ENCODE data around the gene ASPDH. TPM values are rescaled to one million over a fixed set of nuclear protein-coding genes. Genes with fewer than 3 reads are reported as not detected.

Gene ASPDH
- total and polyA plus RNA-seq, 2 of the 13 experiments (the other 11 are each of a cell fraction or from before 2014, with no cell fraction given), result 2.2 to 3.3 TPM

DNA sequence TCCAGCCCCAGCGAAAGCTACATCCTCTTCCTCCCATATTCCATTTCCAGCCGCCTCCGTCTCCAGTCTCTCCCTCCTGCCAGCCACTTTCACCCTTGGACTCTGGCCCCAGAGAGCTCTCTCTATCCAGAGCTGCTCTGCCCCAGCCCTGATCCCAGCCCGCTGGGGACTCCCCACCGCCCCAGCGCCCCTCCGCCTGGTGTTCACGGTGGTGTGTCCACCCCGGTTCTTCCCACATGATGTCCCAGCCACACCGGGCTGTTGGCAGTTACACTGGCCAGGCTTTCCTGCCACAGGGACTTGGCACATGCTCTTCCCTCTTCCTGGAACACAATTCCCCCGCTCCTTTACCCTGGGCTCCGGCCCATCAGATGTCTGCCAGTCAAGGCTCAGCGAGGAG, 48.7 kb downstream of the ASPDH start (continued):
- TF ChIP-seq ZNF687 (CRISPR knock-in tag; IDR thresholded peaks at IDR 0.05), result peak; percentile 35
- 0 out of 2 replicates have a peak, but pooled peaks have one; percentile 31 for TF ChIP-seq PHF8 (CRISPR knock-in tag; IDR thresholded peaks at IDR 0.05)
- TF ChIP-seq, protein P1, sequence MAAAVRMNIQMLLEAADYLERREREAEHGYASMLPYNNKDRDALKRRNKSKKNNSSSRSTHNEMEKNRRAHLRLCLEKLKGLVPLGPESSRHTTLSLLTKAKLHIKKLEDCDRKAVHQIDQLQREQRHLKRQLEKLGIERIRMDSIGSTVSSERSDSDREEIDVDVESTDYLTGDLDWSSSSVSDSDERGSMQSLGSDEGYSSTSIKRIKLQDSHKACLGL (CRISPR knock-in tag; IDR thresholded peaks at IDR 0.05), result 0 out of 2 replicates have a peak, but pooled peaks have one; percentile 25
- no peak for TF ChIP-seq KLF12 (CRISPR knock-in tag; IDR thresholded peaks at IDR 0.05; ENCODE audit: borderline replicate concordance)
- no peak for TF ChIP-seq ERF (CRISPR knock-in tag; IDR thresholded peaks at IDR 0.05)
- TF ChIP-seq, protein P2, sequence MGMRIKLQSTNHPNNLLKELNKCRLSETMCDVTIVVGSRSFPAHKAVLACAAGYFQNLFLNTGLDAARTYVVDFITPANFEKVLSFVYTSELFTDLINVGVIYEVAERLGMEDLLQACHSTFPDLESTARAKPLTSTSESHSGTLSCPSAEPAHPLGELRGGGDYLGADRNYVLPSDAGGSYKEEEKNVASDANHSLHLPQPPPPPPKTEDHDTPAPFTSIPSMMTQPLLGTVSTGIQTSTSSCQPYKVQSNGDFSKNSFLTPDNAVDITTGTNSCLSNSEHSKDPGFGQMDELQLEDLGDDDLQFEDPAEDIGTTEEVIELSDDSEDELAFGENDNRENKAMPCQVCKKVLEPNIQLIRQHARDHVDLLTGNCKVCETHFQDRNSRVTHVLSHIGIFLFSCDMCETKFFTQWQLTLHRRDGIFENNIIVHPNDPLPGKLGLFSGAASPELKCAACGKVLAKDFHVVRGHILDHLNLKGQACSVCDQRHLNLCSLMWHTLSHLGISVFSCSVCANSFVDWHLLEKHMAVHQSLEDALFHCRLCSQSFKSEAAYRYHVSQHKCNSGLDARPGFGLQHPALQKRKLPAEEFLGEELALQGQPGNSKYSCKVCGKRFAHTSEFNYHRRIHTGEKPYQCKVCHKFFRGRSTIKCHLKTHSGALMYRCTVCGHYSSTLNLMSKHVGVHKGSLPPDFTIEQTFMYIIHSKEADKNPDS (CRISPR knock-in tag; IDR thresholded peaks at IDR 0.05), result no peak
- TF ChIP-seq RCOR2 (CRISPR knock-in tag; IDR thresholded peaks at IDR 0.05), result no peak
- 0 out of 2 replicates have a peak, but pooled peaks have one; percentile 27 for TF ChIP-seq NR2F6 (IDR thresholded peaks at IDR 0.05)
- no peak for TF ChIP-seq NR2F6 (CRISPR knock-in tag; IDR thresholded peaks at IDR 0.05)
- peak; percentile 37; the same call in 1 of the 2 replicates for TF ChIP-seq HNF4G (IDR thresholded peaks at IDR 0.05; ENCODE audit: borderline replicate concordance, low read depth, low read length)
- TF ChIP-seq HNF4G (CRISPR knock-in tag; IDR thresholded peaks at IDR 0.05; ENCODE audit: borderline replicate concordance, low read depth), result no peak
- 0 out of 2 replicates have a peak, but pooled peaks have one; percentile 19 for TF ChIP-seq HDAC1 (CRISPR knock-in tag; IDR thresholded peaks at IDR 0.05)
- TF ChIP-seq HOXA3 (CRISPR knock-in tag; IDR thresholded peaks at IDR 0.05), result 0 out of 2 replicates have a peak, but pooled peaks have one; percentile 12
- no peak for TF ChIP-seq ZNF484 (CRISPR knock-in tag; IDR thresholded peaks at IDR 0.05; ENCODE audit: borderline replicate concordance, low read depth)
- TF ChIP-seq ZNF704 (CRISPR knock-in tag; IDR thresholded peaks at IDR 0.05; ENCODE audit: borderline replicate concordance), result 0 out of 2 replicates have a peak, but pooled peaks have one; percentile 40
- 0 out of 2 replicates have a peak, but pooled peaks have one; percentile 46 for TF ChIP-seq CHD4 (IDR thresholded peaks at IDR 0.05; ENCODE audit: borderline replicate concordance, low read length)
- no peak for TF ChIP-seq ZSCAN5A (CRISPR knock-in tag; IDR thresholded peaks at IDR 0.05; ENCODE audit: borderline replicate concordance)
- no peak for TF ChIP-seq MATR3 (CRISPR knock-in tag; IDR thresholded peaks at IDR 0.05)
- 0 out of 4 replicates have a peak, but pooled peaks of 1 of the 2 experiments have one; percentile 32 for TF ChIP-seq NR2F1 (CRISPR knock-in tag; IDR thresholded peaks at IDR 0.05)
